Measurements from ENCODE around the gene DHRSX. TPM values are rescaled to one million over a fixed set of nuclear protein-coding genes. Genes with fewer than 3 reads are reported as not detected.

Gene DHRSX
- total RNA-seq, 6 donors from 2014 or later = 18.2 to 34.8 (median 21.2) TPM

- WGBS, 2 donors = 95 to 97% methylated on average over 13 of the region's 13 CpGs
These were observed 51.5 kb downstream of the DHRSX start for GRCh38 chrX:2449135-2449886.

GRCh38 chrX:2447484-2447883 is 53.3 kb downstream of the DHRSX start:
- TF ChIP-seq EP300 (IDR thresholded peaks at IDR 0.05) (no peak), POLR2AphosphoS5 (IDR thresholded peaks at IDR 0.05) (no peak), POLR2A (IDR thresholded peaks at IDR 0.05) (no peak)
- TF ChIP-seq, protein P1, sequence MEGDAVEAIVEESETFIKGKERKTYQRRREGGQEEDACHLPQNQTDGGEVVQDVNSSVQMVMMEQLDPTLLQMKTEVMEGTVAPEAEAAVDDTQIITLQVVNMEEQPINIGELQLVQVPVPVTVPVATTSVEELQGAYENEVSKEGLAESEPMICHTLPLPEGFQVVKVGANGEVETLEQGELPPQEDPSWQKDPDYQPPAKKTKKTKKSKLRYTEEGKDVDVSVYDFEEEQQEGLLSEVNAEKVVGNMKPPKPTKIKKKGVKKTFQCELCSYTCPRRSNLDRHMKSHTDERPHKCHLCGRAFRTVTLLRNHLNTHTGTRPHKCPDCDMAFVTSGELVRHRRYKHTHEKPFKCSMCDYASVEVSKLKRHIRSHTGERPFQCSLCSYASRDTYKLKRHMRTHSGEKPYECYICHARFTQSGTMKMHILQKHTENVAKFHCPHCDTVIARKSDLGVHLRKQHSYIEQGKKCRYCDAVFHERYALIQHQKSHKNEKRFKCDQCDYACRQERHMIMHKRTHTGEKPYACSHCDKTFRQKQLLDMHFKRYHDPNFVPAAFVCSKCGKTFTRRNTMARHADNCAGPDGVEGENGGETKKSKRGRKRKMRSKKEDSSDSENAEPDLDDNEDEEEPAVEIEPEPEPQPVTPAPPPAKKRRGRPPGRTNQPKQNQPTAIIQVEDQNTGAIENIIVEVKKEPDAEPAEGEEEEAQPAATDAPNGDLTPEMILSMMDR (IDR thresholded peaks at IDR 0.05) = no peak
- ATAC-seq (ENCODE audit: low FRiP score in 2 of 2) = no peak
- no peak overlapping the region for H3K27ac ChIP-seq
- no peak for DNase-seq
- no peaks in the 10 kb centered on the region for H3K27me3 ChIP-seq
- 75 to 100% methylated on average over 2 of the region's 2 CpGs for WGBS, 2 donors
- H3K4me3 ChIP-seq = no peak overlapping the region
- no peaks in the 10 kb centered on the region for H3K9me3 ChIP-seq
- H3K36me3 ChIP-seq = peaks cover 0 to 3% (median 0%) of the 10 kb centered on the region in 4 donors
- no peaks in the 10 kb centered on the region for H3K4me1 ChIP-seq

More at GRCh38 chrX:2449135-2449886, 51.5 kb downstream of the DHRSX start:
- Histone ChIP-seq H3K27ac (no peak overlapping the region), H3K4me1 (no peaks in the 10 kb centered on the region), H3K9me3 (no peaks in the 10 kb centered on the region), H3K27me3 (no peaks in the 10 kb centered on the region), H3K4me3 (no peak overlapping the region), H3K36me3 (peaks cover 0 to 3% (median 0%) of the 10 kb centered on the region in 4 donors)
- no peak for ATAC-seq (ENCODE audit: low FRiP score in 2 of 2)
- no peak for DNase-seq
- TF ChIP-seq POLR2A (IDR thresholded peaks at IDR 0.05) (no peak), POLR2AphosphoS5 (IDR thresholded peaks at IDR 0.05) (no peak)

- no peaks in the 10 kb centered on the region for H3K4me1 ChIP-seq
These were observed 54.0 kb downstream of the DHRSX start for GRCh38 chrX:2446815-2447214.

GRCh38 chrX:2445662-2446623 is 54.8 kb downstream of the DHRSX start:
- no peaks in the 10 kb centered on the region for H3K4me1 ChIP-seq
- H3K36me3 ChIP-seq = peaks cover 0 to 3% (median under 1%) of the 10 kb centered on the region in 4 donors
- WGBS, 2 donors = 94 to 95% methylated on average over 31 of the region's 31 CpGs
- no peaks in the 10 kb centered on the region for H3K9me3 ChIP-seq
- no peak overlapping the region for H3K27ac ChIP-seq
- DNase-seq (no peak), ATAC-seq (ENCODE audit: low FRiP score in 2 of 2) (no peak)
- H3K4me3 ChIP-seq = no peak overlapping the region
- TF ChIP-seq POLR2AphosphoS5 (IDR thresholded peaks at IDR 0.05) (no peak), EP300 (IDR thresholded peaks at IDR 0.05) (no peak), POLR2A (IDR thresholded peaks at IDR 0.05) (no peak)
- TF ChIP-seq, protein P1 (IDR thresholded peaks at IDR 0.05) = no peak
- no peaks in the 10 kb centered on the region for H3K27me3 ChIP-seq

More at GRCh38 chrX:2446815-2447214, 54.0 kb downstream of the DHRSX start:
- Histone ChIP-seq H3K27me3 (no peaks in the 10 kb centered on the region), H3K4me3 (no peak overlapping the region), H3K9me3 (no peaks in the 10 kb centered on the region), H3K27ac (no peak overlapping the region), H3K36me3 (peaks cover 0 to 3% (median 0%) of the 10 kb centered on the region in 4 donors)
- ATAC-seq (ENCODE audit: low FRiP score in 2 of 2) (no peak), DNase-seq (no peak)
- no peak for TF ChIP-seq POLR2A (IDR thresholded peaks at IDR 0.05)
- TF ChIP-seq POLR2AphosphoS5 (IDR thresholded peaks at IDR 0.05) = no peak
- no peak for TF ChIP-seq EP300 (IDR thresholded peaks at IDR 0.05)
- TF ChIP-seq, protein P1 (IDR thresholded peaks at IDR 0.05) = no peak
- 97 to 99% methylated on average over 13 to 14 of the region's 14 CpGs for WGBS, 2 donors

DNA sequence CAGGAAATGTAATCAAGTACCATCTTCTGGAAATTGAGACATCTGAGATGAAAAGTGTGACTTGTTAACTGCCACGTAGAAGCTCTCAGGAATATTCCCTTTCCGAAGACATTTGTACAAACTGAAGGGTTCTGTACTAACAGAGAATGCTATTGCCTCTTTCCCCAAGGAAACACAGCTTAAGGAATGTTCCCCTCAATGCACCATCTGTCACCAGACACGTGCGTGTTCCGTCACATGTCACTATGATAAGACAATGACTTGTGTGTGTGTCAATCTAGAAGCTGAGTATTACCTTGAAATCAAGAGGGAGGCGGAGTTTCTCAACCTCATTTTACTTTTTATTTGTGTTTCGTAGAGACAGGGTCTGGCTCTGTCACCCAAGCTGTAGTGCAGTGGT is 58.1 kb downstream of the DHRSX start:
- TF ChIP-seq, protein P1 (IDR thresholded peaks at IDR 0.05) = no peak
- no peak for TF ChIP-seq POLR2AphosphoS5 (IDR thresholded peaks at IDR 0.05)
- TF ChIP-seq POLR2A (IDR thresholded peaks at IDR 0.05) = no peak
- TF ChIP-seq EP300 (IDR thresholded peaks at IDR 0.05) = no peak
- no peak for ATAC-seq (ENCODE audit: low FRiP score in 2 of 2)
- WGBS, 2 donors = 84 to 85% methylated on average over 7 of the region's 7 CpGs
- DNase-seq = no peak
- no peaks in the 10 kb centered on the region for H3K9me3 ChIP-seq
- H3K27ac ChIP-seq = no peak overlapping the region
- H3K4me1 ChIP-seq = no peaks in the 10 kb centered on the region
- no peak overlapping the region for H3K4me3 ChIP-seq
- peaks cover 0 to 6% (median 1%) of the 10 kb centered on the region in 4 donors for H3K36me3 ChIP-seq
- no peaks in the 10 kb centered on the region for H3K27me3 ChIP-seq

Data from upper lobe of left lung (tissue), 6 donors.